Dedifferentiated amniotic fluid mesenchymal stem cell (primary cell): ENCODE results near the gene ARMH3.

Experiments
- DNase-seq: peaks from one replicate; pipeline ENCODE4 v3.0.0-alpha.2; 2016; ENCODE audit errors: extremely low spot score

The ARMH3 gene

GRCh38 chr10:101797403-101798059 lies 258.4 kb downstream of the ARMH3 start:
- no peak for DNase-seq
